Measurements from ENCODE around the gene SCOC. TPM values are rescaled to one million over a fixed set of nuclear protein-coding genes. Genes with fewer than 3 reads are reported as not detected.
"Not testable (repeated sequence)": the region's sequence is repeated elsewhere in the genome, so short reads cannot be mapped to it uniquely, and the experiment has no call there.

SCOC gene
- total RNA-seq, 2 experiments from 2014 or later: 20.9 to 22.2 TPM

- no peak overlapping the region for H3K4me3 Mint-ChIP-seq
Measured at GRCh38 chr4:140372751-140373327, 607 bp upstream of the SCOC start.

GRCh38 chr4:140374130-140374477, 658 bp downstream of the SCOC start:
- ChIA-PET POLR2A (no interaction called here), CTCF (interaction anchor here (1.0 to 1.6 kb wide), 5 partner anchors 9 to 150 kb away, joined by 3 to 10 read pairs (median 3); partner anchors contain the start of gene ELMOD2)
- no peak overlapping the region for H3K4me3 Mint-ChIP-seq
- peaks cover 2% of the 10 kb centered on the region for H3K36me3 Mint-ChIP-seq (ENCODE audit: low read depth)
- no peaks in the 10 kb centered on the region for H3K27me3 Mint-ChIP-seq
- DNase-seq: no peak
- peaks cover 28% of the 10 kb centered on the region for H3K4me1 Mint-ChIP-seq
- no peak overlapping the region for H3K27ac Mint-ChIP-seq
- H3K9me3 Mint-ChIP-seq: no peaks in the 10 kb centered on the region

More at GRCh38 chr4:140372751-140373327, 607 bp upstream of the SCOC start:
- ChIA-PET CTCF (interaction anchor here (0.6 to 2.0 kb wide), 9 partner anchors 11 to 445 kb away, joined by 3 to 10 read pairs (median 3); partner anchors contain the start of gene ELMOD2), POLR2A (no interaction called here)
- Mint-ChIP-seq H3K9me3 (no peaks in the 10 kb centered on the region), H3K36me3 (ENCODE audit: low read depth) (no peaks in the 10 kb centered on the region), H3K27ac (no peak overlapping the region), H3K4me1 (peaks cover 28% of the 10 kb centered on the region), H3K27me3 (no peaks in the 10 kb centered on the region)
- peak; percentile 54 for DNase-seq

DNA sequence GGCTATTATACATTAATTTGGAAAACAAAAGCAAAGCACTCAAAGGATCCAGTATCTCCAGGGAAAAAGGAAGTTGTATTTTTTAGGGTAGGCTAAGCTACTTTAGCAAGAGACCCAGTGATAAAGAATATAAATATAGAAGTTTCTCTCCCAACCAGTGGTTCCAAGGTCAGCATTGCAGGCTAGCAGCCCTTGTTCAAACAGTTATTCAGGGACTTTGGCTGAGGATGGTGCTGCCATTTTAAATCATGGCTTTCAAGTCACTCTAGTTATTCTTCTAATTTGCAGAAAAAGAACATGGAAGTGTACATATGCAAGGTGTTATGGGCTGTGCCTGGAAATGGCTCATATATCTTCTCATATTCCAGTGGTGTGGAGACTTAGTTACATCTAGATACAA, 9.3 kb downstream of the SCOC start:
- H3K36me3 Mint-ChIP-seq (ENCODE audit: low read depth): peaks cover 5% of the 10 kb centered on the region
- CTCF ChIA-PET: interaction anchor here (0.7 to 1.3 kb wide), 3 partner anchors 9 to 141 kb away, joined by 3 read pairs; partner anchors contain the start of genes ELMOD2 and SCOC
- no peak overlapping the region for H3K4me3 Mint-ChIP-seq
- POLR2A ChIA-PET: no interaction called here
- H3K9me3 Mint-ChIP-seq: no peaks in the 10 kb centered on the region
- no peaks in the 10 kb centered on the region for H3K4me1 Mint-ChIP-seq
- H3K27ac Mint-ChIP-seq: no peak overlapping the region
- H3K27me3 Mint-ChIP-seq: no peaks in the 10 kb centered on the region
- no peak for DNase-seq

DNA sequence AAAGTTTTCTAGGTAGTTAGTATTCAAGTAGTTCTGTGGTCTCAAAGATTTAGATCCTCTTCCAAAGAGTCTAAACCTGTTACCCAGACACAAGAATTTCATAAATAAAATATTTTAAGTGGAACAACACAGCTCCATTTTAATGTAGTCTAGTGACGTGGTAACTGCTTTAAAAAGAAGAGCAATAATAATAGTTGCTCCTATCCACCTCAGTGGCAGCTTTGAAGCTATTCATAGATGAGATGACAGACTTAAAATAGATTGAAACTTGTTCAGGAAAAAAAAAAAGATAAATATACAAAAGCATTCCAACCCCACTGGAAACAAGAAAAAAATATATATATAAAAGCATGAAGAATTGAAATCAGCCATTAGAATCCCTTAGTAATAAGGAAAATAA, 14.6 kb downstream of the SCOC start:
- CTCF ChIA-PET: no interaction called here
- no peaks in the 10 kb centered on the region for H3K9me3 Mint-ChIP-seq
- DNase-seq: no peak
- POLR2A ChIA-PET: no interaction called here
- H3K4me3 Mint-ChIP-seq: no peak overlapping the region
- H3K4me1 Mint-ChIP-seq: no peaks in the 10 kb centered on the region
- H3K36me3 Mint-ChIP-seq (ENCODE audit: low read depth): no peaks in the 10 kb centered on the region
- H3K27ac Mint-ChIP-seq: no peak overlapping the region
- peaks cover 2% of the 10 kb centered on the region for H3K27me3 Mint-ChIP-seq

GRCh38 chr4:140395668-140396067, 22.2 kb downstream of the SCOC start:
- no peaks in the 10 kb centered on the region for H3K9me3 Mint-ChIP-seq
- CTCF ChIA-PET: interaction anchor here (0.7 kb wide), 1 partner anchor 32 kb away, joined by 4 read pairs; the partner anchor contains the start of gene CLGN
- no peaks in the 10 kb centered on the region for H3K4me1 Mint-ChIP-seq
- peaks cover 12% of the 10 kb centered on the region for H3K27me3 Mint-ChIP-seq
- DNase-seq: no peak
- no peak overlapping the region for H3K4me3 Mint-ChIP-seq
- H3K27ac Mint-ChIP-seq: no peak overlapping the region
- POLR2A ChIA-PET: no interaction called here
- no peaks in the 10 kb centered on the region for H3K36me3 Mint-ChIP-seq (ENCODE audit: low read depth)

DNA sequence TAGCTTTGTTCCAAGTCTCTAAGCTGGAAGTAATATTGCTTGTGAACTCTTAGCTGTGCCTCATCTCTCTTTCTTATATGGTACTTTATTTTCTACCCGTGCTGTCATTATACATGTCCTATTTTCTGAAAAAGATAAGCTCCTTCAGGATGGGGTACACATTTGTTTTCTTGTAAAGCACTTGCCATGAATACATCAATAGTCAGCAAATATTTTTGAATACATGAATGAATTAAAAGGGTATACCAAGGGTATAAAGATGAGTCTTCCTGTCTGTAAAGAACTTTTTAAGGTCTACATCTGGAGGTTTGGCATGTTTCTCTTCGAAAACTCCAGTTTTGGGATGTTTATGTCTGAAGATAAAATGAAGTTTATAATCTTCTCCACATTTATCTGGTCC, 26.7 kb downstream of the SCOC start:
- Mint-ChIP-seq H3K27ac (no peak overlapping the region), H3K27me3 (peaks cover 6% of the 10 kb centered on the region), H3K9me3 (no peaks in the 10 kb centered on the region), H3K36me3 (ENCODE audit: low read depth) (no peaks in the 10 kb centered on the region), H3K4me3 (no peak overlapping the region), H3K4me1 (no peaks in the 10 kb centered on the region)
- ChIA-PET CTCF (no interaction called here), POLR2A (no interaction called here)
- no peak for DNase-seq

DNA sequence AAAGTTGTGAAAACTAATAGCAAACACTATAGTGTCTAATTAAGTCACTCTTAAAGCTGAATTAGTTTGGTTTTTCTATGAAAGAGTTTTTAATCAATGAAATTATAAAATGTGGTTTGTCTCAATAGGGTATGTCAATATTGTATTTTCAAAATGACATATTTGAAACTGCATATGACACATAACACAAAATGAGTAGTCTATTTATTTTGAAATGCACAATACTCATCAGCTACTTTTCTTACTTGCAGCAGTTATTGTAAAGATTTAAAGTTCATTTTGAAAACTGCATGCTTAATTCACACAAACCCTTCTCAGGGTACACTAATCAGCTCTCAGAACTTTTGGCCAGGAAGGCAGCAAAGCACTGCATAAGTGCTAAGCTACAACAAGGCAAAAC, 32.8 kb downstream of the SCOC start:
- no peaks in the 10 kb centered on the region for H3K9me3 Mint-ChIP-seq
- POLR2A ChIA-PET: no interaction called here
- no peaks in the 10 kb centered on the region for H3K4me1 Mint-ChIP-seq
- DNase-seq: no peak
- H3K36me3 Mint-ChIP-seq (ENCODE audit: low read depth): no peaks in the 10 kb centered on the region
- H3K27me3 Mint-ChIP-seq: peaks cover 14% of the 10 kb centered on the region
- no peak overlapping the region for H3K27ac Mint-ChIP-seq
- H3K4me3 Mint-ChIP-seq: no peak overlapping the region
- CTCF ChIA-PET: no interaction called here

- ChIA-PET CTCF (no interaction called here), POLR2A (no interaction called here)
- DNase-seq: no peak
- no peak overlapping the region for H3K27ac Mint-ChIP-seq
- no peaks in the 10 kb centered on the region for H3K4me1 Mint-ChIP-seq
- H3K4me3 Mint-ChIP-seq: no peak overlapping the region
- no peaks in the 10 kb centered on the region for H3K9me3 Mint-ChIP-seq
- peaks cover 21% of the 10 kb centered on the region for H3K27me3 Mint-ChIP-seq
- H3K36me3 Mint-ChIP-seq (ENCODE audit: low read depth): no peaks in the 10 kb centered on the region
Measured at GRCh38 chr4:140408974-140409373, 35.5 kb downstream of the SCOC start.

GRCh38 chr4:140413130-140413969, 39.9 kb downstream of the SCOC start:
- H3K27ac Mint-ChIP-seq; H3K4me1 Mint-ChIP-seq; H3K36me3 Mint-ChIP-seq (ENCODE audit: low read depth); POLR2A ChIA-PET; H3K4me3 Mint-ChIP-seq; CTCF ChIA-PET; DNase-seq; H3K9me3 Mint-ChIP-seq: not testable (repeated sequence)
- H3K27me3 Mint-ChIP-seq: peaks cover 11% of the 10 kb centered on the region

DNA sequence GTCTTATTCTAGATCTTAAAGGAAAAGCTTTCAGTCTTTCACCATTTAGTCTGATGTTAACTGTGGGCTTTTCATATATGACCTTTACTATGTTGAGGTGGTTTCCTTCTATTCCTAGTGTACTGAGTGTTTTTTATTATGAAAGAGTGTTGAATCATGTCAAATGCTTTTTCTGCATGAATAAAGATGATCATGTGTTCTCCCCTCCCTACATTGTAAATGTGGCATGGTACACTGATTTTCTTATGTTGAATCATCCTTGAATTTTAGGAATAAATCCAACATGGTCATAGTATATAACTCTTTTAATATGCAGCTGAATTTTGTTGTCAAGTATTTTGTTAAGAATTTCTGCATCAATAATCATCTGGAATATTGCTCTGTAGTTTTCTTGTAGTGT, 49.7 kb downstream of the SCOC start:
- POLR2A ChIA-PET: no interaction called here

DNA sequence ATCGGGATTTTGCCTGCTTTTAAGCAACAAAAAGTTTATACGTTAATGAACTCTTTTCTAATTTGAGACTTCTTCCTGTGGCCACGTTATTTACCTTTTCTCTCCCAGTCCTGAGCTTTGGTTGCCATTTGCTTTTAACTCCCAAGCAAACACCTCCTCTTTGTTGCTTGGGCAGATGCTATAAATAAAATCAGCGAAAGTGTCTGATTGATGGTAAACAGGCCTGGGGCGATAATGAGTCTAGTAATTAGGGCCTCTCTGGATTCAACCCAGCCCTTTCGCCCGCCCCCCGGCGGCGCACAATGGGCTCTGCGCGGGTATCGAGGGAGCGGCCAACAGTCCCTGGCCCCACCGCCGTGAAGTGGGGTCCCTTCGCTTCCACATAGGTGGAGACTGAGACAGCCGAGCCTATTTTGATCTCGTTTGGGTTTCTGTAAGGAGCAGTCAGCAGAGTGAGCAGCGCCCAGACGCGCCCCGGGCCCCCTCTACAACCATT, 53.2 kb downstream of the SCOC start:
- H3K27ac Mint-ChIP-seq: no peak overlapping the region
- ChIA-PET CTCF (interaction anchor here (0.8 kb wide), 1 partner anchor 53 kb away, joined by 3 read pairs; the partner anchor contains the start of gene SCOC), POLR2A (no interaction called here)
- H3K36me3 Mint-ChIP-seq (ENCODE audit: low read depth): no peaks in the 10 kb centered on the region
- peak overlapping the region; percentile 70 for H3K4me3 Mint-ChIP-seq
- peaks cover 64% of the 10 kb centered on the region for H3K27me3 Mint-ChIP-seq
- DNase-seq: no peak
- H3K9me3 Mint-ChIP-seq: no peaks in the 10 kb centered on the region
- H3K4me1 Mint-ChIP-seq: peaks cover 10% of the 10 kb centered on the region

More for the DNA sequence above, 49.7 kb downstream of the SCOC start:
- H3K4me3 Mint-ChIP-seq: no peak overlapping the region
- H3K27me3 Mint-ChIP-seq: peaks cover 49% of the 10 kb centered on the region
- DNase-seq: no peak
- CTCF ChIA-PET: no interaction called here
- H3K27ac Mint-ChIP-seq: no peak overlapping the region
- no peaks in the 10 kb centered on the region for H3K36me3 Mint-ChIP-seq (ENCODE audit: low read depth)
- peaks cover 10% of the 10 kb centered on the region for H3K4me1 Mint-ChIP-seq
- H3K9me3 Mint-ChIP-seq: no peaks in the 10 kb centered on the region

GRCh38 chr4:140427106-140427918, 53.9 kb downstream of the SCOC start, which contains the start of gene CLGN:
Gene CLGN (minus strand): TSS chr4:140427648. CDS start chr4:140413078, 14,570 bp downstream.
- DNase-seq: peak; percentile 54
- no peaks in the 10 kb centered on the region for H3K9me3 Mint-ChIP-seq
- H3K27me3 Mint-ChIP-seq: peaks cover 65% of the 10 kb centered on the region
- ChIA-PET CTCF (interaction anchor here (0.6 to 0.8 kb wide), 2 partner anchors 32 to 54 kb away, joined by 3 to 4 read pairs; partner anchors contain the start of gene SCOC), POLR2A (no interaction called here)
- H3K4me3 Mint-ChIP-seq: peak within 1 kb of the TSS; percentile 70
- no peaks in the 10 kb centered on the region for H3K36me3 Mint-ChIP-seq (ENCODE audit: low read depth)
- no peak within 1 kb of the TSS for H3K27ac Mint-ChIP-seq
- peaks cover 10% of the 10 kb centered on the region for H3K4me1 Mint-ChIP-seq
